ENCODE measurements around the gene AKT1. TPM values are rescaled to one million over a fixed set of nuclear protein-coding genes. Genes with fewer than 3 reads are reported as not detected.
A peak's percentile ranks its signal among the peaks of the same experiment; 100 is the strongest.

AKT1 gene
- total and polyA plus RNA-seq, 5 donors: 101 to 154 (median 125) TPM

DNA sequence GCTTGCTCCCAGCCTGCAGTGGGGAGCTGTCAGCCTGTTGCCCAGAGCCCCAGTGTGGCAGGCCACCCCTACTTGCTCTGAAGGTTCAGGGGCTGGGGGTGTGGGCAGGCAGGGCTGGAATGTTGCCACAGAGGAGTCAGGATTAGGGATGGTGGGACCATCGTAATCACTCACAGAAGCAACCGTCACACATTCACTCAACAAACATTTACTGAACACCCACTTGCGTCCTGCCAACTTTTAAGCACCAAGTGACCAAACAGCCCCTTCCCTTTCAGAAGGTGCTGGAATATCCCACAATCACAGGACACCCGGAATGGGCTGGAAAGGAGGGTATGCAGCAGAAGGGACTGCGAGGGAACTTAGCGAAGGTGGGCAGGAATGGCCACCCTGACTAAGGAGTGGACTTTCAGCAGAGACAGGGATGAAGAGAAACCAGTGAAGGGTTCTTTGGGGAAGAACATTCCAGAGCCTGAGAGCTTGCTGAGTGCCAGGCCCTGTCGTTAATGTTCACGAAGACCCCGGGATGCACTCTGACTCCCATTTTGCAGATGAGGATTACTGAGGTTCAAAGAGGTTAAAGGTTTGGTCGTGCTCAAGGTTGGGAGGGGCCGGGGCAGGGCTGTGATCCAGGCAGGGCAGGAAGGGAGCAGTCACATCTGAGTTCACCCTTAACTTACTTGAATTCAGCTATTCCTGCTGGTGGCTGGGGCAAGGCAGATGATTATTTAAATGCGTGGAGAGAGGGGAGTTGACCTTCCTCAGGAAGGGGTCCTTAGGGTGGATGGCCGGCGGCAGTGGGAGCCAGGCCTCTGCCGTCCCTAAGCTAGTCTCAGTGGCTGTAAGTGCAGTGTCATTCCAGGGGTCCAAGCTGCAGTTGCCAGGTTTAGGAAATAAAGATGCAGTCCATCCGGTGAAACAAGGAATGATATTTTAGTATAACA, 3.0 kb upstream of the AKT1 start:
- intact Hi-C loops (cut with DNase I): no loop called here
- WGBS: 71% methylated on average over 16 of the region's 16 CpGs

DNA sequence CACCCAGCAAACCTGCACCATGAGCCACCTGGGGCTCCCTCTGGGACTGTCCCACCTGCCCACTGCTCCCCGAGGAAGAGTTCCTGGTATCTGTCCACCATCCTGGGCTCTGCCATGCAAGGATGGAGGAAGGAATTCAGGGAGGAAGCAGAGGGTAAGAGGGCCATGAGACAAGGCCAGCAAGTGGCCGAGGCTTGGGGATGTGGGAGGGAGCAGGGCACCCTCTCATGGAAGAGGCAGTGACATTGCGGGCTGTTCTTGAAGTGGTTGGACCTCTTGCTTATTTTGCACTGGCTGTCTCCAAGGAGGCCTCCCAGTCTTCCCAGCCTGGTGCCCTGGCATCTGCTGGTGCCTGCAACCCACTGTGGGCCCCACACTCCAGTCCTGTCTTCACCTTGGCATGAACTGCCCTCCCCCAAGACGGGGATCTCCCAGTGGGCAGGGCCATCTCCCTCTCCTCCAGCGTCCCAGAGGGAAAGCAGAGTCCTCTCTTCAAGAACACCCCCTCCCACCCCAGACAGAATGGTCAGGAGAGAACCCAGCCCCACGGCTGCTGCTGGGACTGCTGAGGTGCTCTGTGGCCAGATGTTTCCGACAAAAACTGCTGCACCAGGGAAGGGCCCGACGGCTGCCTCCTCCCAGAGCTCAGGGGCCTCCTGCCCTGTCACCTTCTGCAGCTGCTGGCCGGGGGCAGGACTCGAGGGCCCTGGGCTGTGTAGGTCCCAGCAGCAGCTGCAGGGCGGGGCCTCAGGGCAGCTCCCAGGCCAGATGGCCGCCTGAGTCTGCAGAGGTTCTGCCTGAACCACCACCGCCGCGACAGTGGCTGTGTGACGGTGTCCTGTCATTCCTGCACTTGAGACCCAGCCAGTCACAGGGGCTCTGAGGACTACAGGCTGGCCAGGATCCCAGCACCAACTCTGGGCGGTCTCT, 1.8 kb upstream of the AKT1 start:
- intact Hi-C loops (cut with DNase I): no loop called here
- no peak overlapping the region for H3K4me3 ChIP-seq (ENCODE audit: low read length)
- H3K27ac ChIP-seq (ENCODE audit: low read length): peak overlapping the region; percentile 32
- H3K4me1 ChIP-seq (ENCODE audit: control insufficient read depth, insufficient read depth, low read length): peaks cover 14% of the 10 kb centered on the region
- H3K9me3 ChIP-seq (ENCODE audit: control insufficient read depth, low read length): no peaks in the 10 kb centered on the region
- DNase-seq (peak in 2 of 3 donors; percentile 54 to 81), ATAC-seq (no peak)
- WGBS: 37% methylated on average over 18 of the region's 18 CpGs
- H3K27me3 ChIP-seq (ENCODE audit: control insufficient read depth, insufficient read depth): no peaks in the 10 kb centered on the region

More for the DNA sequence above, 3.0 kb upstream of the AKT1 start:
- DNase-seq: peak in 1 of 3 donors; percentile 23
- Histone ChIP-seq H3K9me3 (ENCODE audit: control insufficient read depth, low read length) (no peaks in the 10 kb centered on the region), H3K4me1 (ENCODE audit: control insufficient read depth, insufficient read depth, low read length) (peaks cover 11% of the 10 kb centered on the region), H3K4me3 (ENCODE audit: low read length) (no peak overlapping the region), H3K27ac (ENCODE audit: low read length) (peak overlapping the region; percentile 97), H3K27me3 (ENCODE audit: control insufficient read depth, insufficient read depth) (no peaks in the 10 kb centered on the region)
- ATAC-seq: no peak

DNA sequence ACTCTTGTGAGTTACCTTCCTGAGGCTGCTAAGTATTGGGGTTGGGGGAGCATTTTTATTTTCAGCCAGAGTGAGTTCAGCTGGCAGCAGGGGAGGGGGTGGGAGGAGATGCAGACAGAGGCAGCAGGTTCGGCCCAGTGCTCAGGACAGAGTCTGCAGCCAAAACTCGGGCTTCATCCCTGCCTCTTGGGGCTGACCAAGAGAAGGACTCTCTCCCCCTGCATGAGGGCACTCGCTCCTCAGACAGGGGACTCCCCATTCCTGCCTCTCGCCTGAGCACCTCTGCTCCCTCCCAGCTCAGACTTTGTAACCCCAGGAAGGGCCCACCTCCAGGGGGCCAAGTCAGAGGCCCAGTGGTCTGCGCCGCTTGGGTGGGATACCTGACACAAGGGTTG, 1.1 kb upstream of the AKT1 start:
- no peaks in the 10 kb centered on the region for H3K9me3 ChIP-seq (ENCODE audit: control insufficient read depth, low read length)
- intact Hi-C loops (cut with DNase I): no loop called here
- peaks cover 14% of the 10 kb centered on the region for H3K4me1 ChIP-seq (ENCODE audit: control insufficient read depth, insufficient read depth, low read length)
- no peak for ATAC-seq
- no peak overlapping the region for H3K27ac ChIP-seq (ENCODE audit: low read length)
- DNase-seq: no peak
- no peak overlapping the region for H3K4me3 ChIP-seq (ENCODE audit: low read length)
- 80% methylated on average over 6 of the region's 6 CpGs for WGBS
- H3K27me3 ChIP-seq (ENCODE audit: control insufficient read depth, insufficient read depth): no peaks in the 10 kb centered on the region

DNA sequence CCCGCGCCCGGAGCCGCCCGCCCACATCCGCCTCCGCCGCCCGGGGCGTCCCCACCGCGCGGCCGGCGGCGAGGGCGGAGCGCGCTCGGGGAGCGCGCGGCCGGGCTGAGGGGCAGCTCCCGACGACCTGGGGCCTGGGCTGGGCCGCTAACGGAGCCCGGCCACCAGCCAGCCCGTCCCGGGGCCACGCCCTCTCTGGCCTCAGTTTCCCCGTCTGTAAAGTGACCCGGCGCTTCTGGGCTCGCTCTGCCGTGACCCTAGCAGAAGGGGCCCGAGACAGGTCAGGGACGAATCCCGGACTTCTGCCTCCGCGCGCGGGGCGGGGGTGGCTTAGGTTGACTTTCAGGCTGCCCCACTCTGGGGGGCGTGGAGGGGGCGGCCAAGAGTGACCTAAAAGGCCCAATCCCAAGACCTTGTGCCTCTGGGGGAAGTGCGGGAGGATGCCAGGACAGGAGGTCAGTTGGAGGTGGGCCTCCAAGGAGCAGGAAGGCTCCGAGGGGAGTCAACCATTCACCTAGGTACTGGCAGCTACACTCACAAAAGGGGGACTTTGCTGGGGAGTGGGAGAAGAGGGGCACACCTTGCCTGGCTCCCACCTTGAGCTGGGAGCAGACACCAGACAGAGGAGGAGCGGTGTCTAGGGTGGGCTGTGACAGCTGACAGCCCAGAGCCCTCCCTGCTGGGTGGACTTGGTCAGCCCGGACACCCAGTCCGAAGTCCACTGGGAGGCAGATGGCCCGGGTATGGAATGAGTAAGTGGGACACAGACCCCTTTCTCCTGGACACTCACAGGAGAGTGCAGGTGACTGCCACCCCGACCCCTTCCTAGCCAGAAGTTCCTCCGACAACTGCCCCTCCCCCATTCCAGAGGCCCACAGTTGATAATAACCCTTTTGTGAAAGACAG, 486 bp upstream of the AKT1 start:
- 11% methylated on average over 55 of the region's 55 CpGs for WGBS
- H3K9me3 ChIP-seq (ENCODE audit: control insufficient read depth, low read length): no peaks in the 10 kb centered on the region
- peak; percentile 64 to 86 (median 86) for DNase-seq
- peak overlapping the region; percentile 89 for H3K4me3 ChIP-seq (ENCODE audit: low read length)
- H3K4me1 ChIP-seq (ENCODE audit: control insufficient read depth, insufficient read depth, low read length): peaks cover 14% of the 10 kb centered on the region
- intact Hi-C loops (cut with DNase I): no loop called here
- peak overlapping the region; percentile 93 for H3K27ac ChIP-seq (ENCODE audit: low read length)
- peak; percentile 43 to 48 for ATAC-seq
- no peaks in the 10 kb centered on the region for H3K27me3 ChIP-seq (ENCODE audit: control insufficient read depth, insufficient read depth)

DNA sequence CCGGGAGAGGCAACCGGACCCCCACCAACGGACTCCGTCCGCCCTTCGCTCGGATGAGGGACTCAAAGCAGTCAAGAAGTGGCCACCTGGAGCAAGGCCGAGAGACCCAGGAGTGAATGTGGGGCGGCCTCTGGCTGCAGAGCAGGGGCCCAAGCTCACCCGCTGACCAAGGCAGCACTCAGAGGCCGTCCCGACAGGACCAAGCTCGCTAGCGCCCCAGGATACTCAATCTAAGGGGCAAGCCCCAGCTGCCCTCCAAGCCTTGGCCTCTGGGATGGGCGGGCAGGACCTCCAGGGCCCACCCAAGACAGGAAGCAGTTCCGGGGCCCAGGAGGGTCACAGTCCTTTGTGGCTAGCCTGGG, 936 bp downstream of the AKT1 start:
- H3K4me1 ChIP-seq (ENCODE audit: control insufficient read depth, insufficient read depth, low read length): peaks cover 12% of the 10 kb centered on the region

DNA sequence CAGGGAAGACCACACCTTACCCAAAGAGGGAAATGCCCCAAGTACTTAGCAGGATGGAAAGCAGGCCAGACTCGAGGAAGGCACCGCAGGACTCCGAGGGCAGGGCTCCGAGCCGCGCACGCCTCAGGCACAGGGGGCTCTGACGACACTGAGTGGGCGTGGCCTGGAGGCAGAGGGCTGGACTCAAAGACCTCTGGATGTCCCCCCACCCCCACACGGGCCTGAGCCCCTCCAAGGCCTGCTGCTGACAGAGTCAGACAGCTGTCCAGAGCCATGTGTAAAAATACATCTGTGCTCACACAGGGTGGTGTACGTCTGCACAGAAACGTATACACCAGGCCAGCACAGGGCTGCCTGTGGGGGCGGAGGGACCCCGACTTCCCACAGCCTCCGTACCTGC, 1.4 kb downstream of the AKT1 start:
- DNase-seq (peak; percentile 75 to 81 (median 79)), ATAC-seq (peak in 1 of 2 donors; percentile 26)
- intact Hi-C loops (cut with DNase I): loop anchor here in 1 of 4 donors (5.0 kb wide), 1 partner anchor 37 kb away; no protein-coding TSS in a partner anchor
- Histone ChIP-seq H3K27ac (ENCODE audit: low read length) (no peak overlapping the region), H3K4me3 (ENCODE audit: low read length) (peak overlapping the region; percentile 89), H3K4me1 (ENCODE audit: control insufficient read depth, insufficient read depth, low read length) (peaks cover 12% of the 10 kb centered on the region), H3K27me3 (ENCODE audit: control insufficient read depth, insufficient read depth) (no peaks in the 10 kb centered on the region), H3K9me3 (ENCODE audit: control insufficient read depth, low read length) (no peaks in the 10 kb centered on the region)
- 5% methylated on average over 15 of the region's 15 CpGs for WGBS

More for the DNA sequence above, 936 bp downstream of the AKT1 start:
- Histone ChIP-seq H3K4me3 (ENCODE audit: low read length) (peak overlapping the region; percentile 89), H3K9me3 (ENCODE audit: control insufficient read depth, low read length) (no peaks in the 10 kb centered on the region), H3K27me3 (ENCODE audit: control insufficient read depth, insufficient read depth) (no peaks in the 10 kb centered on the region), H3K27ac (ENCODE audit: low read length) (peak overlapping the region; percentile 4)
- ATAC-seq (peak; percentile 3 to 10), DNase-seq (no peak)
- 4% methylated on average over 16 of the region's 16 CpGs for WGBS
- intact Hi-C loops (cut with DNase I): loop anchor here in 1 of 4 donors (5.0 kb wide), 1 partner anchor 37 kb away; no protein-coding TSS in a partner anchor

DNA sequence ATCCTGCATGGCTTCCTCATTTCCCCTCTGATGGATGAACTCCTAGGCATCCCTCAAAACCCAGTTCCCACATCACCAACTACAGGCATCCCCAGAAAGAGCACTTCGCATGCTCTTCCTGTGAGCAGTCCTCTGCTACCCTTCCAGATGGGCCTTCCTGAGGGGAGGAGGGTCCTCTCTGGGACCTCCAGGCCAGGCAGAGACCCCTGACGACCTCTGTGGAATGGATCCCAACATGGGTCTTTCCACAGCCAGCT, 1.9 kb downstream of the AKT1 start:
- 92% methylated on average over 2 of the region's 2 CpGs for WGBS
- no peaks in the 10 kb centered on the region for H3K27me3 ChIP-seq (ENCODE audit: control insufficient read depth, insufficient read depth)
- peaks cover 12% of the 10 kb centered on the region for H3K4me1 ChIP-seq (ENCODE audit: control insufficient read depth, insufficient read depth, low read length)
- intact Hi-C loops (cut with DNase I): loop anchor here in 1 of 4 donors (5.0 kb wide), 1 partner anchor 36 kb away; no protein-coding TSS in a partner anchor
- H3K4me3 ChIP-seq (ENCODE audit: low read length): no peak overlapping the region
- no peak for ATAC-seq
- no peak for DNase-seq
- H3K27ac ChIP-seq (ENCODE audit: low read length): no peak overlapping the region
- H3K9me3 ChIP-seq (ENCODE audit: control insufficient read depth, low read length): no peaks in the 10 kb centered on the region

DNA sequence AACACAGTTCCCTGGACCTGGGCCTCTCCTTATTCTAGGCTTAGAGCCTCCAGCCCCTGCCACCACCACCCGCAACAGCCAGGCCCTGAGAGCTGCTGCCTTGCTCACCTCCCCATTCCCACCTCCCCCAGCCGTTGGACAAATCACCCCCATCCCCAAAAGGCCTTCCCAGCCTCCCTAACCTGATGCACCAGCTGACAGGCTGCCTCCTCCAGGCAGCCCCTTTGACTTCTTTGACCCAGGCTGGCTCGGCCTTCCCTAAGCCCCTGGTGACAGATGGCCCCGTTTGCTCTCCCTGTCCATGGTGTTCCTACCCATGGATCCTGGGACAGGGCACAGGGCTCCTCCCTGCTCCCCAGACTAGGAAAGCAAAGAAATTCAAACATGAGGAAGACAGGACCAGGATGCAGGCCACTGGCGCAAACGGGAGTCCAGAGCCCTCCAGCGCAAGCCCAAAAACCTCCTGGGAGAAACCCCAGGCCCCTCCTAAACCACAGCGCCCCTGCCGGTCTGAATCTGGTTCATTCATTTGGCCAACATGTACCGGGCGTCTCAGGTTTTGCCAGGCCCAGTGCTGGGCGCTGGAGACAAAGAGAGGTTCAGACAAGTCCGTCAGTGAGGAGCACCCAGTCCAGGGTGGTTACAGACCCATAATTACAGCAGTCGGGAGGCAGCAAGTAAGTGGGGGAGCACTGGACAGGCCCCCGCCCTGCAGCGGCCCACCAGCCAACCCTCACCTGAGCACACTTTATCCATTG, 2.4 kb downstream of the AKT1 start:
- Histone ChIP-seq H3K27ac (ENCODE audit: low read length) (no peak overlapping the region), H3K27me3 (ENCODE audit: control insufficient read depth, insufficient read depth) (no peaks in the 10 kb centered on the region), H3K9me3 (ENCODE audit: control insufficient read depth, low read length) (no peaks in the 10 kb centered on the region), H3K4me1 (ENCODE audit: control insufficient read depth, insufficient read depth, low read length) (peaks cover 12% of the 10 kb centered on the region), H3K4me3 (ENCODE audit: low read length) (no peak overlapping the region)
- intact Hi-C loops (cut with DNase I): loop anchor here in 1 of 4 donors (5.0 kb wide), 1 partner anchor 36 kb away; no protein-coding TSS in a partner anchor
- no peak for ATAC-seq
- 82% methylated on average over 16 of the region's 16 CpGs for WGBS
- no peak for DNase-seq

DNA sequence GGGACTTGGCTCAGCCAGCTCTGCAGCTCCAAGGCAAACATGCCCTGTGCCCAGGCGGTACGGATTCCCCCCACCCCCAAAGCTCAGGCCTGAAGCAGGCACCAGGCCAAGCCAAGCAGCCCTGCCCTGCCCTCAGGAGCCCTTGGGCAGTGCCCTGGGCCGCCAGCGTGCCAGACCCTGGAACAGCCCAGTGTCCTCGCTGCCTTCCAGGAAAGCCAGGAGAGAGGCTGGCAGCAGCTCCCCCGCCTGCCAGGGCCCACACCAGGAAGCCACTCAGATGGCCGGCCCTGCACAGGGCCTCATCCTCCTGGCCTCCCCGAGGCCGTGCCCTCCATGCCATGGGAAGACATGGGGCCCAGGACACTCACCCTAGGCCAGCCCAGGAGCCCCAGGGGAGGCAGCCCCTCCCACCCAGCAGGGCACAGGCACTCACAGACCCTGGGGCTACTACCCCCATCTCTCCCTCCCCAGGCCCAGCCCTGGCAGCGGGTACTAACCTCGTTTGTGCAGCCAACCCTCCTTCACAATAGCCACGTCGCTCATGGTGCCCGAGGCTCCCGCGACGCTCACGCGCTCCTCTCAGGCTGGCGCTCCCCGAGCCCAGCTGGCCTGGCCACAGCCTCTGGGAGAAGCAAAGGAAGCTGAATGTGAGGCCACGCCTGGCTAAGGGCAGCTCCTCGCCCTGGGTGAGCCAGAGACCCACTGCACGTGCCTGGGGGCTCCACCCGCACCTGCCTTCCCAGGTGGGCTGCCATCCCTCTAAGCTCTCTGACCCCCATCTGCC, 3.3 kb downstream of the AKT1 start:
- intact Hi-C loops (cut with DNase I): loop anchor here in 1 of 4 donors (5.0 kb wide), 1 partner anchor 35 kb away; no protein-coding TSS in a partner anchor
- Histone ChIP-seq H3K4me1 (ENCODE audit: control insufficient read depth, insufficient read depth, low read length) (peaks cover 12% of the 10 kb centered on the region), H3K4me3 (ENCODE audit: low read length) (no peak overlapping the region), H3K9me3 (ENCODE audit: control insufficient read depth, low read length) (no peaks in the 10 kb centered on the region), H3K27me3 (ENCODE audit: control insufficient read depth, insufficient read depth) (no peaks in the 10 kb centered on the region), H3K27ac (ENCODE audit: low read length) (no peak overlapping the region)
- no peak for DNase-seq
- peak in 1 of 2 donors; percentile 3 for ATAC-seq
- 84% methylated on average over 25 of the region's 25 CpGs for WGBS
